ENCODE results near the gene INHA. TPM values are rescaled to one million over a fixed set of nuclear protein-coding genes. Genes with fewer than 3 reads are reported as not detected.

Gene INHA
- total RNA-seq, 2 donors from 2014 or later = not detected

- no peak for DNase-seq
- Mint-ChIP-seq H3K4me3 (no peak overlapping the region), H3K27ac (no peak overlapping the region), H3K4me1 (peaks cover 4% of the 10 kb centered on the region), H3K36me3 (ENCODE audit: low read depth) (peaks cover 6% of the 10 kb centered on the region), H3K27me3 (peaks cover 34% of the 10 kb centered on the region)
- no peak for ATAC-seq
- no peaks in the 10 kb centered on the region for H3K9me3 ChIP-seq (ENCODE audit: control insufficient read depth, low read length, poor library complexity, severe bottlenecking)
Observed at GRCh38 chr2:219536425-219536824, 35.7 kb upstream of the INHA start.

DNA sequence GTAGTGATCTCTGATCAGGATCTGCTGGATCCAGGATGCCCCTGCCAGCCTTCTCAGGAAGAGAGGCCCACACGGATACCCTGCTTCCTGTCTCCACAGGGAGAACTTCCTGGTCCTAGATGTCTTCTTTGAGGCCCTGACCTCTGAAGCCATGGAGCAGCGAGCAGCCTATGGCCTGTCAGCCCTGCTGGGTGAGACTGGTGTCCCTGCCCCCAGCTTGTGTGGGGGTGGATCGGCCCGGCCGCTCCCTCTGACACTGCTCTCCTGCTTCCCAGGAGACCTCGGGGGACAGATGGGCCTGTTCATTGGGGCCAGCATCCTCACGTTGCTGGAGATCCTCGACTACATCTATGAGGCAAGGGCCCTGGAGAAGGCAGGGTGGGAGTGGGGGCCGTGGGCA, 35.1 kb upstream of the INHA start:
- Mint-ChIP-seq H3K4me1 (peaks cover 6% of the 10 kb centered on the region), H3K36me3 (ENCODE audit: low read depth) (peaks cover 6% of the 10 kb centered on the region), H3K4me3 (no peak overlapping the region), H3K27me3 (peaks cover 30% of the 10 kb centered on the region), H3K27ac (no peak overlapping the region)
- H3K9me3 ChIP-seq (ENCODE audit: control insufficient read depth, low read length, poor library complexity, severe bottlenecking) = no peaks in the 10 kb centered on the region
- DNase-seq = no peak
- ATAC-seq = no peak

DNA sequence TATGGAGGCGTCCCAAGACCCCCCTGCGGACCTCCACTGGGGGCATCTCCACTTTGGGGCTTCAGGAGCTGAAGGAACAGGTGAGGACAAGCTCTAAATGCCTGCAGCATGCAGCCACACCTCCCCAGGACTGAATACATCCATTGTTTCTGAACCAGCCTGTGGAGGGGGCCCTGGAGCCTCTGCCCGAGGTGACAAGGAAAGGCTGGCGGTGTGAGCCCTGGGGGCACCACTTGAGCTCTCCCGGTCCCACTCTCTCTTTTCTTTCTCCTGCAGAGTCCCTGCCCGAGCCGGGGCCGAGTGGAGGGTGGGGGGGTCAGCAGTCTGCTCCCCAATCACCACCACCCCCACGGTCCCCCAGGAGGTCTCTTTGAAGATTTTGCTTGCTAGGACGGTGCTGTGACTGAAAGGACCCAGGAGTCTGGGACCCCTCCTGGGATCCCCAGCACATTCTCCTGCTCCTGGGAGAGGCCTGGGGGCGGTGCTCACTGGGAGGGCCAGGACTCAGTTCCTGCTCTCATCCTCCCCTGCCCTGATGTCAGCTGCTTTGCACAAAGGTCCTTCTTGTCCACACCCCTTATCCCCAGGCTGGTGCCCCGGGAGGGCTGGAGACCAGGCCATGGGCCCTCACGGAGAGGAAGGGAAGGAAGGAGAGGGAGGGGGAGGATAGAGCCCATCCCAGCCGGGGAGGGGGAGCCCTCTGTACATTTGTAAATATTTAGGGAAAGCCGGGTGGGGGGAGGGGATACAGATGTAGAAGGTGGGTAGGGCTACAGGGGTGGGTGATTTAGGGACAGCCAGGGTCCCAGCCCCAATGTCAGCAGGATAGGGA, 34.2 kb upstream of the INHA start:
- DNase-seq = no peak
- no peak for ATAC-seq
- H3K4me3 Mint-ChIP-seq = no peak overlapping the region
- H3K27me3 Mint-ChIP-seq = peaks cover 21% of the 10 kb centered on the region
- H3K4me1 Mint-ChIP-seq = peaks cover 14% of the 10 kb centered on the region
- peaks cover 6% of the 10 kb centered on the region for H3K36me3 Mint-ChIP-seq (ENCODE audit: low read depth)
- H3K27ac Mint-ChIP-seq = no peak overlapping the region
- H3K9me3 ChIP-seq (ENCODE audit: control insufficient read depth, low read length, poor library complexity, severe bottlenecking) = no peaks in the 10 kb centered on the region

- H3K27me3 Mint-ChIP-seq = peaks cover 15% of the 10 kb centered on the region
- H3K4me1 Mint-ChIP-seq = peaks cover 14% of the 10 kb centered on the region
- DNase-seq (no peak), ATAC-seq (no peak)
- H3K36me3 Mint-ChIP-seq (ENCODE audit: low read depth) = peaks cover 4% of the 10 kb centered on the region
- no peak overlapping the region for H3K4me3 Mint-ChIP-seq
- no peaks in the 10 kb centered on the region for H3K9me3 ChIP-seq (ENCODE audit: control insufficient read depth, low read length, poor library complexity, severe bottlenecking)
- no peak overlapping the region for H3K27ac Mint-ChIP-seq
Observed at GRCh38 chr2:219538504-219538951, 33.6 kb upstream of the INHA start.

GRCh38 chr2:219538956-219539788, 32.9 kb upstream of the INHA start:
- peaks cover 14% of the 10 kb centered on the region for H3K27me3 Mint-ChIP-seq
- H3K36me3 Mint-ChIP-seq (ENCODE audit: low read depth) = peaks cover 4% of the 10 kb centered on the region
- no peak overlapping the region for H3K27ac Mint-ChIP-seq
- DNase-seq = no peak
- peaks cover 14% of the 10 kb centered on the region for H3K4me1 Mint-ChIP-seq
- ATAC-seq = no peak
- no peak overlapping the region for H3K4me3 Mint-ChIP-seq
- no peaks in the 10 kb centered on the region for H3K9me3 ChIP-seq (ENCODE audit: control insufficient read depth, low read length, poor library complexity, severe bottlenecking)

GRCh38 chr2:219539926-219540678, 32.0 kb upstream of the INHA start:
- H3K4me3 Mint-ChIP-seq = no peak overlapping the region
- no peak for DNase-seq

DNA sequence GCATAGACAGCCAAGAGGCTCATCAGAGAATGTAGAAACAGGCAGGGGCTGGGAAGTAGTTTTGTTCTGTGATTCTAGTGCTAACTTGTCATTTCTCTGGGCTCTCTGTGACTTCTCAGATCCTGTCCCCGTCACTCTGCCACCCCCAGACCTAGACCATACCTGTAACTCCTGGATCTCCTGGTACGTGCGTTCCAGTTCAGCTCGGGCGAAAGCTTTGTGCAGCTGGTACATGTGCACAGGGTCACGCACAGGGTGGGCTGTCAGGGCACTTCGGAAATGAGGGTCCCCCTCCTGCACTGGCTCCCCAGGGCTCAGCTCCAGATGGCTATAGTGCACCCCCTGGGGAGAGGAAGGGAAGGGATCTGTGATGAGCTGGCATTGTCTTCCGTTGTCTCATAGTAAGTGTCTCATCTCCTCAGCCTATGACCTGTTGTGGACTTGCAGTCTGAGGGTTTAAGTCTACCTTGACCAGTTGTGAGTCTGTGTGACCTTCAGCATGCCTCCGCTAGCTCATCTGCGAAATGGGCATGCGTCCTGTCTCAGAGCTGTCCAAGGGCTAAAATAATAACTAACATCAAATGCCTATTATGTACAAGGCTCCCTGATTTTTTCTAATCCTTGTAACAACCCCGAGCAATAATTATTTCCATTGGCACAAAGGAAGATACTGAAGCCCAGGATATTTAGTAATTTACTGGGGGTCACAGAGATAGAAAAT, 31.2 kb upstream of the INHA start:
- H3K4me3 Mint-ChIP-seq = peak overlapping the region; percentile 92
- H3K36me3 Mint-ChIP-seq (ENCODE audit: low read depth) = no peaks in the 10 kb centered on the region
- no peaks in the 10 kb centered on the region for H3K9me3 ChIP-seq (ENCODE audit: control insufficient read depth, low read length, poor library complexity, severe bottlenecking)
- H3K27me3 Mint-ChIP-seq = peaks cover 4% of the 10 kb centered on the region
- ATAC-seq = no peak
- H3K27ac Mint-ChIP-seq = peak overlapping the region; percentile 34
- peaks cover 18% of the 10 kb centered on the region for H3K4me1 Mint-ChIP-seq
- no peak for DNase-seq

More at GRCh38 chr2:219539926-219540678, 32.0 kb upstream of the INHA start:
- H3K9me3 ChIP-seq (ENCODE audit: control insufficient read depth, low read length, poor library complexity, severe bottlenecking) = no peaks in the 10 kb centered on the region
- ATAC-seq = no peak
- Mint-ChIP-seq H3K27ac (no peak overlapping the region), H3K27me3 (peaks cover 12% of the 10 kb centered on the region), H3K36me3 (ENCODE audit: low read depth) (peaks cover 4% of the 10 kb centered on the region), H3K4me1 (peaks cover 22% of the 10 kb centered on the region)

DNA sequence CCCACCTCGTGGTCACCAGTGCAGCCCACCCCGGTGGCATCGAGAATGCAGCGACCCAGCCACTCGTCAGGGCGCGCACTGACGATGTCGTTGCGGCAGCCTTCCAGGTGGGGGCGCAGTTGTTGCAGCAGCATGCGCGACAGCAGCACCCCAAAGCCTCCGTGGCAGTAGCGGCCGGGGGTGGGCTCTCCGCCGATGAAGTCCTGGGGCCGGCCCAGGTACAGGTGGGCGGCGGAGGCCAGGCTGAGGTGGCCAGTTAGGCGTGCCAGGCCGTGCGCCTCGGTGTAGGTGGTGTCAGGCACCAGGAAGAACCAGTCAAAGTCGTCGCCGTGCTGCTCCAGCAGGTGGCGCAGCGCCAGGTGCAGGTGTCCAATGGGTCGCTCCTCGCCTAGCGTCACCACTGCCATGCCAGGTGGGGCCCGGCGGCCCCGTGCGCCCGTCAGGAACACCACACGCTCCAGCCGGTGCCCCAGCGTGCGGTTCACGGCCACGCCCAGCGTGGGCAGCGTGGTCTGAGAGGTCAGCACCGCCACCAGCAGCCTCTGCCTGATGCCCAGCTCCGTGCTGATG, 30.4 kb upstream of the INHA start:
- Mint-ChIP-seq H3K36me3 (ENCODE audit: low read depth) (no peaks in the 10 kb centered on the region), H3K27me3 (no peaks in the 10 kb centered on the region), H3K4me3 (peak overlapping the region; percentile 92), H3K4me1 (peaks cover 18% of the 10 kb centered on the region), H3K27ac (peak overlapping the region; percentile 60)
- no peaks in the 10 kb centered on the region for H3K9me3 ChIP-seq (ENCODE audit: control insufficient read depth, low read length, poor library complexity, severe bottlenecking)
- DNase-seq (peak; percentile 75 to 89 (median 75)), ATAC-seq (peak; percentile 55)

DNA sequence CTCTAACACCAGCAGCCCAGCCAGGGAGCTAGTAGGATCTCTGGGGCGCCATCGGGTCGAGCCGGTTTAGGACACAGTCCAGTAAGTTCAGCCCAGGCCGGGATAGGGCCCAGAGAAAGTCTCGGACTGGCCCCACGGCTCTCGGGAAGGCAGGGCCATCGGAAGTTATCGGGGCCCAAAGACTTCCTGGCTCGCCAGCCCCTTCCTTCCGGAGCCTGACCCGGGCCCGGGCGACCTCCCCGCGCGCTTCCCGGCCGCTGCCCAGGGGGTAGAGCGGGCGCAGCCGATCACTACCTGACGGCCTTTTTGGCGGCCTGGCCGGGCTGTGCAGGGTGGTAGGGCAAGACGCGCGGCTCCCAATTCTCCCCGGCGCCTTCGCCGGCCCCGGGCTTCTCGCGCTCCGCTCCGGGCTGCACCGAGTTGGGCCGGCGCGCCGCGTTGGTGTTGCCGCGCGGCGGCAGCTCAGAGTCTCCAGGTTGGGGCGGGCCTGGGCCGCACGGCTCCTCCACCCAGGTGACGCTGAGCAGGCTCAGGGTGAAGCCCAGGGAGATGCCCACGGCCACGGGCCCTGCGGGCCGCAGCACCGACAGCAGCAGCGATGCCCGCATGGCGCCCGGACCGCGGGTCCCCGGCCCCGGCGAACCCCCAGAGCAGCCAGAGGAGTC, 29.0 kb upstream of the INHA start:
- Mint-ChIP-seq H3K4me3 (peak overlapping the region; percentile 92), H3K4me1 (peaks cover 18% of the 10 kb centered on the region), H3K27ac (peak overlapping the region; percentile 60), H3K36me3 (ENCODE audit: low read depth) (no peaks in the 10 kb centered on the region), H3K27me3 (peaks cover 1% of the 10 kb centered on the region)
- DNase-seq (peak in 1 of 3 donors; percentile 49), ATAC-seq (peak; percentile 57)
- H3K9me3 ChIP-seq (ENCODE audit: control insufficient read depth, low read length, poor library complexity, severe bottlenecking) = no peaks in the 10 kb centered on the region

- Mint-ChIP-seq H3K27me3 (peaks cover 8% of the 10 kb centered on the region), H3K36me3 (ENCODE audit: low read depth) (no peaks in the 10 kb centered on the region), H3K4me1 (peaks cover 21% of the 10 kb centered on the region), H3K4me3 (peak within 1 kb of the TSS; percentile 92), H3K27ac (peak within 1 kb of the TSS; percentile 85)
- H3K9me3 ChIP-seq (ENCODE audit: control insufficient read depth, low read length, poor library complexity, severe bottlenecking) = no peaks in the 10 kb centered on the region
- ATAC-seq (peak; percentile 77), DNase-seq (peak; percentile 79 to 89 (median 82))
Observed at GRCh38 chr2:219543596-219544358, 28.3 kb upstream of the INHA start, which contains the start of the genes CHPF and TMEM198. Gene CHPF (minus strand): TSS chr2:219543809. CDS start chr2:219543538, 271 bp downstream. Gene TMEM198 (plus strand): TSS chr2:219544028. CDS start chr2:219544728, 700 bp downstream.

- Mint-ChIP-seq H3K4me1 (peaks cover 21% of the 10 kb centered on the region), H3K36me3 (ENCODE audit: low read depth) (no peaks in the 10 kb centered on the region), H3K27me3 (peaks cover 16% of the 10 kb centered on the region), H3K4me3 (peak overlapping the region; percentile 92), H3K27ac (peak overlapping the region; percentile 85)
- no peaks in the 10 kb centered on the region for H3K9me3 ChIP-seq (ENCODE audit: control insufficient read depth, low read length, poor library complexity, severe bottlenecking)
- ATAC-seq (no peak), DNase-seq (no peak)
Observed at GRCh38 chr2:219544567-219544966, 27.5 kb upstream of the INHA start.

All from T-helper 17 cell (primary cell).